Prostate gland (tissue), 2 donors: Measurements from ENCODE around the gene TP53RK.

Experiments
- POLR2A ChIP-seq: fragments of 450-650 bp; IDR thresholded peaks from one replicate; pipeline ENCODE4 v1.6.1; 2016; ENCODE audit warnings: antibody characterized with exemption, mild to moderate bottlenecking
- TF ChIP-seq, protein P1 (sequence below), 4 experiments: fragments of 200-600 bp in 2 of 4; fragments of 450-650 bp in 2 of 4; sonication (generic) in 2 of 4; IDR thresholded peaks; 1 replicate in 3 of 4; 2 replicates in 1 of 4; pipeline ENCODE4 v1.5.1; 2016 to 2019; ENCODE audit warnings: antibody characterized with exemption in 4 of 4, mild to moderate bottlenecking in 2 of 4, moderate library complexity in 2 of 4

GRCh38 chr20:46691196-46691595 lies 2.0 kb upstream of the TP53RK start:
- TF ChIP-seq, protein P1, sequence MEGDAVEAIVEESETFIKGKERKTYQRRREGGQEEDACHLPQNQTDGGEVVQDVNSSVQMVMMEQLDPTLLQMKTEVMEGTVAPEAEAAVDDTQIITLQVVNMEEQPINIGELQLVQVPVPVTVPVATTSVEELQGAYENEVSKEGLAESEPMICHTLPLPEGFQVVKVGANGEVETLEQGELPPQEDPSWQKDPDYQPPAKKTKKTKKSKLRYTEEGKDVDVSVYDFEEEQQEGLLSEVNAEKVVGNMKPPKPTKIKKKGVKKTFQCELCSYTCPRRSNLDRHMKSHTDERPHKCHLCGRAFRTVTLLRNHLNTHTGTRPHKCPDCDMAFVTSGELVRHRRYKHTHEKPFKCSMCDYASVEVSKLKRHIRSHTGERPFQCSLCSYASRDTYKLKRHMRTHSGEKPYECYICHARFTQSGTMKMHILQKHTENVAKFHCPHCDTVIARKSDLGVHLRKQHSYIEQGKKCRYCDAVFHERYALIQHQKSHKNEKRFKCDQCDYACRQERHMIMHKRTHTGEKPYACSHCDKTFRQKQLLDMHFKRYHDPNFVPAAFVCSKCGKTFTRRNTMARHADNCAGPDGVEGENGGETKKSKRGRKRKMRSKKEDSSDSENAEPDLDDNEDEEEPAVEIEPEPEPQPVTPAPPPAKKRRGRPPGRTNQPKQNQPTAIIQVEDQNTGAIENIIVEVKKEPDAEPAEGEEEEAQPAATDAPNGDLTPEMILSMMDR (IDR thresholded peaks at IDR 0.05) = no peak
- TF ChIP-seq POLR2A = no peak
